Measurements from ENCODE around the gene ADARB1. TPM values are rescaled to one million over a fixed set of nuclear protein-coding genes. Genes with fewer than 3 reads are reported as not detected.

ADARB1 gene
- total RNA-seq, 2 experiments from 2014 or later, result 39.6 to 41.9 TPM

- H3K4me1 Mint-ChIP-seq, result peaks cover 17% of the 10 kb centered on the region
- no peak overlapping the region for H3K27ac Mint-ChIP-seq
- DNase-seq, result no peak
- H3K9me3 Mint-ChIP-seq, result no peaks in the 10 kb centered on the region
- no peaks in the 10 kb centered on the region for H3K27me3 Mint-ChIP-seq
- H3K36me3 Mint-ChIP-seq, result peaks cover 16% of the 10 kb centered on the region
- H3K4me3 Mint-ChIP-seq, result no peak overlapping the region
Measured at GRCh38 chr21:45209685-45210284, 135.4 kb downstream of the ADARB1 start.

GRCh38 chr21:45210461-45210983 lies 136.1 kb downstream of the ADARB1 start:
- peaks cover 17% of the 10 kb centered on the region for H3K36me3 Mint-ChIP-seq
- H3K27me3 Mint-ChIP-seq, result no peaks in the 10 kb centered on the region
- H3K27ac Mint-ChIP-seq, result no peak overlapping the region
- no peak for DNase-seq
- H3K4me3 Mint-ChIP-seq, result no peak overlapping the region
- H3K4me1 Mint-ChIP-seq, result peaks cover 17% of the 10 kb centered on the region
- H3K9me3 Mint-ChIP-seq, result no peaks in the 10 kb centered on the region

- Mint-ChIP-seq H3K27me3 (no peaks in the 10 kb centered on the region), H3K9me3 (peaks cover 3% of the 10 kb centered on the region), H3K4me3 (no peak overlapping the region), H3K4me1 (peaks cover 17% of the 10 kb centered on the region), H3K27ac (no peak overlapping the region), H3K36me3 (peaks cover 25% of the 10 kb centered on the region)
- DNase-seq, result no peak
Measured at GRCh38 chr21:45211661-45212060, 137.3 kb downstream of the ADARB1 start.

GRCh38 chr21:45213392-45213791 lies 139.0 kb downstream of the ADARB1 start:
- H3K4me1 Mint-ChIP-seq, result peaks cover 7% of the 10 kb centered on the region
- no peak overlapping the region for H3K27ac Mint-ChIP-seq
- DNase-seq, result no peak
- peaks cover 14% of the 10 kb centered on the region for H3K9me3 Mint-ChIP-seq
- H3K36me3 Mint-ChIP-seq, result peaks cover 40% of the 10 kb centered on the region
- H3K27me3 Mint-ChIP-seq, result no peaks in the 10 kb centered on the region
- no peak overlapping the region for H3K4me3 Mint-ChIP-seq

GRCh38 chr21:45215213-45215612 lies 140.8 kb downstream of the ADARB1 start:
- H3K9me3 Mint-ChIP-seq, result peaks cover 14% of the 10 kb centered on the region
- no peak overlapping the region for H3K4me3 Mint-ChIP-seq
- H3K4me1 Mint-ChIP-seq, result no peaks in the 10 kb centered on the region
- no peak for DNase-seq
- no peak overlapping the region for H3K27ac Mint-ChIP-seq
- peaks cover 35% of the 10 kb centered on the region for H3K36me3 Mint-ChIP-seq
- H3K27me3 Mint-ChIP-seq, result no peaks in the 10 kb centered on the region

GRCh38 chr21:45217010-45217409 lies 142.6 kb downstream of the ADARB1 start:
- DNase-seq, result no peak
- H3K9me3 Mint-ChIP-seq, result peaks cover 14% of the 10 kb centered on the region
- H3K4me3 Mint-ChIP-seq, result no peak overlapping the region
- peaks cover 35% of the 10 kb centered on the region for H3K36me3 Mint-ChIP-seq
- H3K4me1 Mint-ChIP-seq, result no peaks in the 10 kb centered on the region
- no peak overlapping the region for H3K27ac Mint-ChIP-seq
- no peaks in the 10 kb centered on the region for H3K27me3 Mint-ChIP-seq

- DNase-seq, result no peak
- H3K9me3 Mint-ChIP-seq, result peaks cover 14% of the 10 kb centered on the region
- no peaks in the 10 kb centered on the region for H3K27me3 Mint-ChIP-seq
Measured at GRCh38 chr21:45219517-45219916, 145.1 kb downstream of the ADARB1 start.

GRCh38 chr21:45220071-45220481 lies 145.7 kb downstream of the ADARB1 start:
- no peak overlapping the region for H3K4me3 Mint-ChIP-seq
- no peak overlapping the region for H3K27ac Mint-ChIP-seq
- H3K4me1 Mint-ChIP-seq, result no peaks in the 10 kb centered on the region
- H3K36me3 Mint-ChIP-seq, result peaks cover 28% of the 10 kb centered on the region
- no peaks in the 10 kb centered on the region for H3K27me3 Mint-ChIP-seq
- no peak for DNase-seq
- peaks cover 14% of the 10 kb centered on the region for H3K9me3 Mint-ChIP-seq

More at GRCh38 chr21:45219517-45219916, 145.1 kb downstream of the ADARB1 start:
- no peaks in the 10 kb centered on the region for H3K4me1 Mint-ChIP-seq
- H3K27ac Mint-ChIP-seq, result no peak overlapping the region
- H3K4me3 Mint-ChIP-seq, result no peak overlapping the region
- H3K36me3 Mint-ChIP-seq, result peaks cover 32% of the 10 kb centered on the region

- Mint-ChIP-seq H3K27me3 (no peaks in the 10 kb centered on the region), H3K4me1 (peaks cover 3% of the 10 kb centered on the region), H3K4me3 (no peak overlapping the region), H3K9me3 (peaks cover 14% of the 10 kb centered on the region), H3K27ac (no peak overlapping the region), H3K36me3 (peaks cover 28% of the 10 kb centered on the region)
- no peak for DNase-seq
Measured at GRCh38 chr21:45220714-45221490, 146.5 kb downstream of the ADARB1 start.

GRCh38 chr21:45222001-45222400 lies 147.6 kb downstream of the ADARB1 start:
- H3K4me3 Mint-ChIP-seq, result no peak overlapping the region
- no peak overlapping the region for H3K27ac Mint-ChIP-seq
- H3K36me3 Mint-ChIP-seq, result peaks cover 17% of the 10 kb centered on the region
- no peak for DNase-seq
- H3K4me1 Mint-ChIP-seq, result peaks cover 14% of the 10 kb centered on the region
- peaks cover 8% of the 10 kb centered on the region for H3K9me3 Mint-ChIP-seq
- H3K27me3 Mint-ChIP-seq, result no peaks in the 10 kb centered on the region

GRCh38 chr21:45223236-45224185 lies 149.1 kb downstream of the ADARB1 start:
- Mint-ChIP-seq H3K4me3 (no peak overlapping the region), H3K36me3 (peaks cover 4% of the 10 kb centered on the region), H3K27me3 (no peaks in the 10 kb centered on the region), H3K9me3 (no peaks in the 10 kb centered on the region), H3K4me1 (peaks cover 28% of the 10 kb centered on the region), H3K27ac (no peak overlapping the region)
- no peak for DNase-seq

GRCh38 chr21:45224189-45224938 lies 150.0 kb downstream of the ADARB1 start:
- H3K27ac Mint-ChIP-seq, result no peak overlapping the region
- H3K4me3 Mint-ChIP-seq, result no peak overlapping the region
- H3K27me3 Mint-ChIP-seq, result no peaks in the 10 kb centered on the region
- H3K36me3 Mint-ChIP-seq, result no peaks in the 10 kb centered on the region
- peaks cover 30% of the 10 kb centered on the region for H3K4me1 Mint-ChIP-seq
- no peak for DNase-seq
- no peaks in the 10 kb centered on the region for H3K9me3 Mint-ChIP-seq

- Mint-ChIP-seq H3K4me1 (peaks cover 30% of the 10 kb centered on the region), H3K27ac (no peak overlapping the region), H3K4me3 (no peak overlapping the region), H3K9me3 (no peaks in the 10 kb centered on the region), H3K27me3 (no peaks in the 10 kb centered on the region), H3K36me3 (no peaks in the 10 kb centered on the region)
- no peak for DNase-seq
Measured at GRCh38 chr21:45225041-45225740, 150.8 kb downstream of the ADARB1 start.
